H1 (cell line): ENCODE results near the gene INPP4A. TPM values are rescaled to one million over a fixed set of nuclear protein-coding genes. Genes with fewer than 3 reads are reported as not detected.

ENCODE experiments used
- POLR2AphosphoS5 ChIP-seq: IDR thresholded peaks from 2 replicates; pipeline ENCODE4 v1.6.1; 2011; ENCODE audit warnings: low read depth, low read length
- RAD21 ChIP-seq, 2 experiments: IDR thresholded peaks in 1 of 2; conservative IDR thresholded peaks in 1 of 2; 2 replicates each; pipeline ENCODE4 v1.6.1; 2011; ENCODE audit warnings: low read depth in 2 of 2, low read length in 2 of 2, improper control_type of control experiment in 1 of 2, inconsistent platforms in 1 of 2, mild to moderate bottlenecking in 1 of 2, moderate library complexity in 1 of 2
- RFX5 ChIP-seq: IDR thresholded peaks from 2 replicates; pipeline ENCODE4 v1.6.1; 2011; ENCODE audit warnings: low read depth, low read length, improper control_type of control experiment, borderline replicate concordance
- SAP30 ChIP-seq: fragments of 300-600 bp; sonication (generic); IDR thresholded peaks from 2 replicates; pipeline ENCODE4 v1.7.1; 2012; ENCODE audit warnings: low read length, moderate library complexity, mild to moderate bottlenecking, inconsistent platforms; ENCODE audit not compliant: insufficient read depth, insufficient replicate concordance
- SP4 ChIP-seq: IDR thresholded peaks from 2 replicates; pipeline ENCODE4 v1.6.1; 2012; ENCODE audit warnings: low read length, inconsistent platforms
- TCF12 ChIP-seq: IDR thresholded peaks from 2 replicates; pipeline ENCODE4 v1.6.1; 2011; ENCODE audit warnings: low read depth, mild to moderate bottlenecking, low read length
- TEAD4 ChIP-seq: IDR thresholded peaks from 2 replicates; pipeline ENCODE4 v1.6.1; 2012; ENCODE audit warnings: low read depth, low read length, inconsistent platforms, mixed read lengths
- polyA plus RNA-seq, 7 experiments: library from polyadenylated mRNA; depleted of rRNA in 3 of 7; stranded (reverse) in 5 of 7; unstranded in 2 of 7; fragments of >200 nt in 5 of 7; fragments of 200-250 nt in 2 of 7; gene quantifications; 1 replicate in 5 of 7; 2 replicates in 1 of 7; 4 replicates in 1 of 7; pipeline versions ENCODE4 v1.2.1 to v1.2.3, GENCODE V29; 2011 to 2013; ENCODE audit warnings: missing spikeins in 2 of 7, mixed read lengths in 2 of 7
- total RNA-seq: library from RNA; stranded (reverse); fragmentation: NEBNext Ultra II Directional; extraction: Animal tissue kit (Norgen Biotek cat#: 25700); gene quantifications from 2 replicates; pipeline ENCODE4 v1.2.1, GENCODE V29; 2021
- TF ChIP-seq, protein P1 (sequence below): fragments of 300-600 bp; sonication (generic); IDR thresholded peaks from 2 replicates; pipeline ENCODE4 v1.7.1; 2012; ENCODE audit warnings: low read length, moderate library complexity, mild to moderate bottlenecking, inconsistent platforms; ENCODE audit not compliant: insufficient replicate concordance

Gene INPP4A
- total and polyA plus RNA-seq, 2 of the 8 experiments (the other 6 are each of a cell fraction or from before 2014, with no cell fraction given) = 25.6 to 34.3 TPM

DNA sequence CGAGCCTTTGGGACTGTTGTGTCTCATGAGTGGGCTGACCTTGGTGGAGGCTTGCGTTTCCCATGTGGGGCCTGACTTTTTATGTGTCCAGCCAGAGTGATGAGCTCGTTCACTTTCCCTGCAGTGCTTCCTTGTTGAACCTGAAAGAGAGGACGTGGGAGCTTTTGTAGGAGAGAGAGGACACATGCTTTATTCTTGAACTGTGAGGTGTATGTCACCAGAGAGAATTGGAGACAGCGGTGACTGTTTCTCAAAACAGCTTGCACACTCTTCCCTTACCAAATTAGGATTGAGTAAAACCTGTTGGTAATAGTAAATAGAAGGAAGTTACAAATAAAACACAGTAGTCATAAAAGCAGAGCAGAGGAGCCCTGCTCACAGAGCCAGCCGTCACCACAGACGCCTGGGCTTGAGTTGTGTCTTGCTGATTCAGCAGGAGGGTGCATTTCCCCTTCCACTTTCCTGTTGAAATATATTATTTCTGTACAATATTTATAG lies 60.7 kb downstream of the INPP4A start (continued):
- no peak for TF ChIP-seq SAP30
- no peak for TF ChIP-seq SP4
- TF ChIP-seq RAD21 (IDR thresholded peaks at IDR 0.05 in 1 of 2, conservative IDR thresholded peaks at IDR 0.05 in 1 of 2; ENCODE audit: low read depth in 2 of 2, low read length in 2 of 2) = no peak
- TF ChIP-seq, protein P1, sequence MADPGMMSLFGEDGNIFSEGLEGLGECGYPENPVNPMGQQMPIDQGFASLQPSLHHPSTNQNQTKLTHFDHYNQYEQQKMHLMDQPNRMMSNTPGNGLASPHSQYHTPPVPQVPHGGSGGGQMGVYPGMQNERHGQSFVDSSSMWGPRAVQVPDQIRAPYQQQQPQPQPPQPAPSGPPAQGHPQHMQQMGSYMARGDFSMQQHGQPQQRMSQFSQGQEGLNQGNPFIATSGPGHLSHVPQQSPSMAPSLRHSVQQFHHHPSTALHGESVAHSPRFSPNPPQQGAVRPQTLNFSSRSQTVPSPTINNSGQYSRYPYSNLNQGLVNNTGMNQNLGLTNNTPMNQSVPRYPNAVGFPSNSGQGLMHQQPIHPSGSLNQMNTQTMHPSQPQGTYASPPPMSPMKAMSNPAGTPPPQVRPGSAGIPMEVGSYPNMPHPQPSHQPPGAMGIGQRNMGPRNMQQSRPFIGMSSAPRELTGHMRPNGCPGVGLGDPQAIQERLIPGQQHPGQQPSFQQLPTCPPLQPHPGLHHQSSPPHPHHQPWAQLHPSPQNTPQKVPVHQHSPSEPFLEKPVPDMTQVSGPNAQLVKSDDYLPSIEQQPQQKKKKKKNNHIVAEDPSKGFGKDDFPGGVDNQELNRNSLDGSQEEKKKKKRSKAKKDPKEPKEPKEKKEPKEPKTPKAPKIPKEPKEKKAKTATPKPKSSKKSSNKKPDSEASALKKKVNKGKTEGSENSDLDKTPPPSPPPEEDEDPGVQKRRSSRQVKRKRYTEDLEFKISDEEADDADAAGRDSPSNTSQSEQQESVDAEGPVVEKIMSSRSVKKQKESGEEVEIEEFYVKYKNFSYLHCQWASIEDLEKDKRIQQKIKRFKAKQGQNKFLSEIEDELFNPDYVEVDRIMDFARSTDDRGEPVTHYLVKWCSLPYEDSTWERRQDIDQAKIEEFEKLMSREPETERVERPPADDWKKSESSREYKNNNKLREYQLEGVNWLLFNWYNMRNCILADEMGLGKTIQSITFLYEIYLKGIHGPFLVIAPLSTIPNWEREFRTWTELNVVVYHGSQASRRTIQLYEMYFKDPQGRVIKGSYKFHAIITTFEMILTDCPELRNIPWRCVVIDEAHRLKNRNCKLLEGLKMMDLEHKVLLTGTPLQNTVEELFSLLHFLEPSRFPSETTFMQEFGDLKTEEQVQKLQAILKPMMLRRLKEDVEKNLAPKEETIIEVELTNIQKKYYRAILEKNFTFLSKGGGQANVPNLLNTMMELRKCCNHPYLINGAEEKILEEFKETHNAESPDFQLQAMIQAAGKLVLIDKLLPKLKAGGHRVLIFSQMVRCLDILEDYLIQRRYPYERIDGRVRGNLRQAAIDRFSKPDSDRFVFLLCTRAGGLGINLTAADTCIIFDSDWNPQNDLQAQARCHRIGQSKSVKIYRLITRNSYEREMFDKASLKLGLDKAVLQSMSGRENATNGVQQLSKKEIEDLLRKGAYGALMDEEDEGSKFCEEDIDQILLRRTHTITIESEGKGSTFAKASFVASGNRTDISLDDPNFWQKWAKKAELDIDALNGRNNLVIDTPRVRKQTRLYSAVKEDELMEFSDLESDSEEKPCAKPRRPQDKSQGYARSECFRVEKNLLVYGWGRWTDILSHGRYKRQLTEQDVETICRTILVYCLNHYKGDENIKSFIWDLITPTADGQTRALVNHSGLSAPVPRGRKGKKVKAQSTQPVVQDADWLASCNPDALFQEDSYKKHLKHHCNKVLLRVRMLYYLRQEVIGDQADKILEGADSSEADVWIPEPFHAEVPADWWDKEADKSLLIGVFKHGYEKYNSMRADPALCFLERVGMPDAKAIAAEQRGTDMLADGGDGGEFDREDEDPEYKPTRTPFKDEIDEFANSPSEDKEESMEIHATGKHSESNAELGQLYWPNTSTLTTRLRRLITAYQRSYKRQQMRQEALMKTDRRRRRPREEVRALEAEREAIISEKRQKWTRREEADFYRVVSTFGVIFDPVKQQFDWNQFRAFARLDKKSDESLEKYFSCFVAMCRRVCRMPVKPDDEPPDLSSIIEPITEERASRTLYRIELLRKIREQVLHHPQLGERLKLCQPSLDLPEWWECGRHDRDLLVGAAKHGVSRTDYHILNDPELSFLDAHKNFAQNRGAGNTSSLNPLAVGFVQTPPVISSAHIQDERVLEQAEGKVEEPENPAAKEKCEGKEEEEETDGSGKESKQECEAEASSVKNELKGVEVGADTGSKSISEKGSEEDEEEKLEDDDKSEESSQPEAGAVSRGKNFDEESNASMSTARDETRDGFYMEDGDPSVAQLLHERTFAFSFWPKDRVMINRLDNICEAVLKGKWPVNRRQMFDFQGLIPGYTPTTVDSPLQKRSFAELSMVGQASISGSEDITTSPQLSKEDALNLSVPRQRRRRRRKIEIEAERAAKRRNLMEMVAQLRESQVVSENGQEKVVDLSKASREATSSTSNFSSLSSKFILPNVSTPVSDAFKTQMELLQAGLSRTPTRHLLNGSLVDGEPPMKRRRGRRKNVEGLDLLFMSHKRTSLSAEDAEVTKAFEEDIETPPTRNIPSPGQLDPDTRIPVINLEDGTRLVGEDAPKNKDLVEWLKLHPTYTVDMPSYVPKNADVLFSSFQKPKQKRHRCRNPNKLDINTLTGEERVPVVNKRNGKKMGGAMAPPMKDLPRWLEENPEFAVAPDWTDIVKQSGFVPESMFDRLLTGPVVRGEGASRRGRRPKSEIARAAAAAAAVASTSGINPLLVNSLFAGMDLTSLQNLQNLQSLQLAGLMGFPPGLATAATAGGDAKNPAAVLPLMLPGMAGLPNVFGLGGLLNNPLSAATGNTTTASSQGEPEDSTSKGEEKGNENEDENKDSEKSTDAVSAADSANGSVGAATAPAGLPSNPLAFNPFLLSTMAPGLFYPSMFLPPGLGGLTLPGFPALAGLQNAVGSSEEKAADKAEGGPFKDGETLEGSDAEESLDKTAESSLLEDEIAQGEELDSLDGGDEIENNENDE = no peak
- no peak for TF ChIP-seq POLR2AphosphoS5
- TF ChIP-seq TCF12 = no peak
- TF ChIP-seq TEAD4 = no peak
- no peak for TF ChIP-seq RFX5
